Smooth muscle cell (in vitro differentiated cells): ENCODE measurements around the gene SMOC1. TPM values are rescaled to one million over a fixed set of nuclear protein-coding genes. Genes with fewer than 3 reads are reported as not detected.

Experiments
- DNase-seq: peaks from one replicate; lab custom pipeline; 2025; ENCODE audit not compliant: unreplicated experiment; lab: John Stamatoyannopoulos, UW
- H2AFZ ChIP-seq: fragments of 200-600 bp; sonication (generic); 2 replicates; pipeline ENCODE4 v1.6.0; 2016; ENCODE audit warnings: antibody characterized with exemption, low read depth, mild to moderate bottlenecking
- H3F3A ChIP-seq: fragments of 200-600 bp; sonication (generic); 2 replicates; pipeline ENCODE4 v1.6.0; 2017; ENCODE audit warnings: antibody characterized with exemption, low read depth
- H3K27ac ChIP-seq: fragments of 200-600 bp; sonication (generic); 2 replicates; pipeline ENCODE4 v1.5.1; 2016; ENCODE audit warnings: low read depth, mild to moderate bottlenecking
- H3K27me3 ChIP-seq: fragments of 200-600 bp; sonication (generic); 2 replicates; pipeline ENCODE4 v1.6.1; 2016; ENCODE audit warnings: low read depth, mild to moderate bottlenecking
- H3K36me3 ChIP-seq: fragments of 200-600 bp; sonication (generic); 2 replicates; pipeline ENCODE4 v1.5.1; 2016; ENCODE audit warnings: low read depth
- H3K4me1 ChIP-seq: fragments of 200-600 bp; sonication (generic); 2 replicates; pipeline ENCODE4 v1.5.1; 2016; ENCODE audit warnings: low read depth
- H3K4me2 ChIP-seq: fragments of 200-600 bp; sonication (generic); 2 replicates; pipeline ENCODE4 v1.6.0; 2016; ENCODE audit warnings: mild to moderate bottlenecking
- H3K4me3 ChIP-seq: fragments of 200-600 bp; sonication (generic); 2 replicates; pipeline ENCODE4 v1.5.1; 2016; ENCODE audit warnings: mild to moderate bottlenecking
- H3K79me2 ChIP-seq: fragments of 200-600 bp; sonication (generic); 2 replicates; pipeline ENCODE4 v1.6.0; 2016; ENCODE audit warnings: low read depth, mild to moderate bottlenecking
- H3K9ac ChIP-seq: fragments of 200-600 bp; sonication (generic); 2 replicates; pipeline ENCODE4 v1.6.0; 2016; ENCODE audit warnings: low read depth
- H3K9me3 ChIP-seq: fragments of 200-600 bp; sonication (generic); replicated peaks from 2 replicates; pipeline ENCODE4 v1.5.1; 2016; ENCODE audit warnings: low read depth
- H4K20me1 ChIP-seq: fragments of 200-600 bp; sonication (generic); 2 replicates; pipeline ENCODE4 v1.6.0; 2016; ENCODE audit warnings: low read depth
- WGBS: methylation state at CpG from one replicate; pipeline ENCODE4 v1.1.7; 2016; ENCODE audit warnings: low lambda C conversion rate; 5-methylcytosine and 5-hydroxymethylcytosine counted together
- polyA plus RNA-seq: library from polyadenylated mRNA; unstranded; fragments of >200 nt; fragmentation: Nextera tagmentation; extraction: Ambion mirVana; gene quantifications from 2 replicates; pipeline ENCODE4 v1.2.1, GENCODE V29; 2016
- total RNA-seq: library from RNA; depleted of rRNA; stranded (reverse); fragments of >200 nt; gene quantifications from 2 replicates; pipeline ENCODE4 v1.2.3, GENCODE V29; 2014
- TF ChIP-seq, protein P1 (sequence below): fragments of 200-600 bp; sonication (generic); IDR thresholded peaks from 2 replicates; pipeline ENCODE4 v1.5.1; 2017; ENCODE audit warnings: borderline replicate concordance, mild to moderate bottlenecking, antibody characterized with exemption; ENCODE audit not compliant: insufficient read depth, poor library complexity, severe bottlenecking

The SMOC1 gene
- total and polyA plus RNA-seq, 2 experiments from 2014 or later = 1.6 to 6.3 TPM

DNA sequence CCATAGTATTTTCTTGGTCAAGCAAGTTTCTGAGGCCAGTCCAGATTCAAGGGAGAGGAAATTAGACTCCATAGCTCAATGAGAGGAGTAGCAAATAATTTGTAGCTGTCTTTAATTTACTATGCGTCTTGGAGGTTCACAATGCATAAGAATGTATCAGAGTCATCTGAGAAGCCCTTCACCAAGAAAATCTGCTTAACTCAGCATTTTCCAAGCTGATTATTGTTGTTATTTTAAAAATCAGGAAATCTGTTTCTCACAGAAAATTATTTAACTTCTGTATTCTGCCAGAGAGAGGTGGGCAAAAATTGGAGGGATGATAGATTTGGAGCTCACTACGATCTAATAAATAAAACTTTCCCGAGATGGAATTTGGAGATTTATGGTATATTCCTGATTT is 72.0 kb downstream of the SMOC1 start:
- Histone ChIP-seq H3F3A (no peaks in the 10 kb centered on the region), H3K9ac (no peak overlapping the region), H3K27me3 (peaks cover 9% of the 10 kb centered on the region), H3K4me1 (peaks cover 9% of the 10 kb centered on the region), H2AFZ (no peak overlapping the region), H3K4me2 (no peak overlapping the region), H3K4me3 (no peak overlapping the region), H4K20me1 (no peaks in the 10 kb centered on the region), H3K9me3 (no peaks in the 10 kb centered on the region), H3K27ac (no peak overlapping the region), H3K36me3 (no peaks in the 10 kb centered on the region), H3K79me2 (no peaks in the 10 kb centered on the region)
- TF ChIP-seq, protein P1, sequence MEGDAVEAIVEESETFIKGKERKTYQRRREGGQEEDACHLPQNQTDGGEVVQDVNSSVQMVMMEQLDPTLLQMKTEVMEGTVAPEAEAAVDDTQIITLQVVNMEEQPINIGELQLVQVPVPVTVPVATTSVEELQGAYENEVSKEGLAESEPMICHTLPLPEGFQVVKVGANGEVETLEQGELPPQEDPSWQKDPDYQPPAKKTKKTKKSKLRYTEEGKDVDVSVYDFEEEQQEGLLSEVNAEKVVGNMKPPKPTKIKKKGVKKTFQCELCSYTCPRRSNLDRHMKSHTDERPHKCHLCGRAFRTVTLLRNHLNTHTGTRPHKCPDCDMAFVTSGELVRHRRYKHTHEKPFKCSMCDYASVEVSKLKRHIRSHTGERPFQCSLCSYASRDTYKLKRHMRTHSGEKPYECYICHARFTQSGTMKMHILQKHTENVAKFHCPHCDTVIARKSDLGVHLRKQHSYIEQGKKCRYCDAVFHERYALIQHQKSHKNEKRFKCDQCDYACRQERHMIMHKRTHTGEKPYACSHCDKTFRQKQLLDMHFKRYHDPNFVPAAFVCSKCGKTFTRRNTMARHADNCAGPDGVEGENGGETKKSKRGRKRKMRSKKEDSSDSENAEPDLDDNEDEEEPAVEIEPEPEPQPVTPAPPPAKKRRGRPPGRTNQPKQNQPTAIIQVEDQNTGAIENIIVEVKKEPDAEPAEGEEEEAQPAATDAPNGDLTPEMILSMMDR = no peak
- 98% methylated on average over 3 of the region's 3 CpGs for WGBS
- DNase-seq = no peak

DNA sequence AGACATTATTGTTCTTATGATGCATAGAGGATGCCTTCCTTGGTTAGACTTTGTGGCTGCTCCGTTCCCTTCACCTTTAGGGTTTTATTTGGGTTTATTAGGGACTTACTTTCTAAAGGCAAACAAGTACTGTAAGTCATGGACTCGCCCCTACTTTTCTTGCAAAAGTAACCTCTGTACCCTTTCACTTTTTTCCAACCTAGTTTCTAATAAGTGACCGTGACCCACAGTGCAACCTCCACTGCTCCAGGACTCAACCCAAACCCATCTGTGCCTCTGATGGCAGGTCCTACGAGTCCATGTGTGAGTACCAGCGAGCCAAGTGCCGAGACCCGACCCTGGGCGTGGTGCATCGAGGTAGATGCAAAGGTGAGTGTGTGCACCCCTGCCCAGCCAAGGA is 72.7 kb downstream of the SMOC1 start:
- H2AFZ ChIP-seq = no peak overlapping the region
- WGBS = 92% methylated on average over 9 of the region's 9 CpGs
- H3K36me3 ChIP-seq = no peaks in the 10 kb centered on the region
- no peaks in the 10 kb centered on the region for H3K79me2 ChIP-seq
- H3F3A ChIP-seq = no peaks in the 10 kb centered on the region
- no peak overlapping the region for H3K4me2 ChIP-seq
- H3K4me3 ChIP-seq = no peak overlapping the region
- H3K4me1 ChIP-seq = peaks cover 9% of the 10 kb centered on the region
- H3K27me3 ChIP-seq = peaks cover 9% of the 10 kb centered on the region
- H3K9ac ChIP-seq = no peak overlapping the region
- no peak overlapping the region for H3K27ac ChIP-seq
- no peaks in the 10 kb centered on the region for H4K20me1 ChIP-seq
- no peaks in the 10 kb centered on the region for H3K9me3 ChIP-seq
- no peak for DNase-seq
- TF ChIP-seq, protein P1 = no peak

DNA sequence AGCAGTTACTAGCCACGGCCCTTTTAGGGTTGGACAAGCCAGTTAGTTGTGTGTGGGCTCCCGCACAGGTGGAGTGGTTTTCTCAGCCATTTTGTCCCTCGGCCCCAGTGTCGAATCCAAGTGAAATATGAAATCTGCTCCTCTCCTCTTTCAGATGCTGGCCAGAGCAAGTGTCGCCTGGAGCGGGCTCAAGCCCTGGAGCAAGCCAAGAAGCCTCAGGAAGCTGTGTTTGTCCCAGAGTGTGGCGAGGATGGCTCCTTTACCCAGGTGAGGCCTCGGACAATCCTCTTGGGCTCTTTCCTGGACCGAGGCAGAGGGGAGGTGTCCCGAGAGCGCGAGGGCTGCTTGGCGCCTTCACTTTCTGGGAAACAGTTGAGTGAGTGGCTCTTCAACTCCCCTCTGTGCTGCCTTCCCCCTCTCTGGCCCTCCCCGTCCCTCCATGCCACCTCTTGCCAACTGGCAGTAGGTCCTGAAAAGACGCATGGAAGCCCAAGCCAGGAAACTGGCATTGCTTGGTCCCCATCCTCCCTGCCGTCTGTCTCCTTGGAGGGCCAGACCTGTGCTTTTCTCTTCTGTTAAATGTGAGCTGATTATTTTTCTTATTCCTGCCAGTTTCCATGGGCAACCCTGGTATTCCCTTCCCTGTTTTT is 74.2 kb downstream of the SMOC1 start:
- 97% methylated on average over 16 of the region's 16 CpGs for WGBS

More for the DNA sequence above, 74.2 kb downstream of the SMOC1 start:
- Histone ChIP-seq H4K20me1 (no peaks in the 10 kb centered on the region), H3F3A (no peaks in the 10 kb centered on the region), H2AFZ (no peak overlapping the region), H3K4me3 (no peak overlapping the region), H3K27ac (no peak overlapping the region), H3K27me3 (peaks cover 9% of the 10 kb centered on the region), H3K36me3 (no peaks in the 10 kb centered on the region), H3K9me3 (no peaks in the 10 kb centered on the region), H3K4me1 (peaks cover 9% of the 10 kb centered on the region), H3K9ac (no peak overlapping the region), H3K4me2 (no peak overlapping the region), H3K79me2 (no peaks in the 10 kb centered on the region)
- DNase-seq = no peak
- TF ChIP-seq, protein P1 = no peak
